ENCODE data around the gene GOLGA8B.
"Not testable (repeated sequence)": the region's sequence is repeated elsewhere in the genome, so short reads cannot be mapped to it uniquely, and the experiment has no call there.

Gene GOLGA8B

GRCh38 chr15:34559764-34560163, 23.7 kb downstream of the GOLGA8B start:
- DNase-seq, result not testable (repeated sequence)

- DNase-seq, result not testable (repeated sequence)
These were observed 28.3 kb downstream of the GOLGA8B start for GRCh38 chr15:34555162-34555561.

- not testable (repeated sequence) for DNase-seq
These were observed 28.7 kb downstream of the GOLGA8B start for GRCh38 chr15:34554716-34555115.

- not testable (repeated sequence) for DNase-seq
These were observed 29.3 kb downstream of the GOLGA8B start for GRCh38 chr15:34554126-34554525.

GRCh38 chr15:34550129-34550528, 33.3 kb downstream of the GOLGA8B start:
- not testable (repeated sequence) for DNase-seq

- DNase-seq, result not testable (repeated sequence)
These were observed 34.1 kb downstream of the GOLGA8B start for GRCh38 chr15:34549381-34549809.

- not testable (repeated sequence) for DNase-seq
These were observed 39.4 kb downstream of the GOLGA8B start for GRCh38 chr15:34543860-34544649.

GRCh38 chr15:34535857-34536256, 47.6 kb downstream of the GOLGA8B start:
- not testable (repeated sequence) for DNase-seq

Data from right kidney (tissue), 1 donor.